C4-2B (cell line): ENCODE results near the gene PDHA2.

Experiments
- H3K27ac ChIP-seq: fragments of 450-650 bp; 2 replicates; pipeline ENCODE4 v1.5.1; 2017
- ZFX ChIP-seq: fragments of 450-650 bp; IDR thresholded peaks from 2 replicates; pipeline ENCODE4 v1.6.1; 2017
- TF ChIP-seq, protein P1 (sequence below): fragments of 450-650 bp; conservative IDR thresholded peaks from 2 replicates; pipeline ENCODE4 v1.5.1; 2017; ENCODE audit warnings: mild to moderate bottlenecking

Gene PDHA2

DNA sequence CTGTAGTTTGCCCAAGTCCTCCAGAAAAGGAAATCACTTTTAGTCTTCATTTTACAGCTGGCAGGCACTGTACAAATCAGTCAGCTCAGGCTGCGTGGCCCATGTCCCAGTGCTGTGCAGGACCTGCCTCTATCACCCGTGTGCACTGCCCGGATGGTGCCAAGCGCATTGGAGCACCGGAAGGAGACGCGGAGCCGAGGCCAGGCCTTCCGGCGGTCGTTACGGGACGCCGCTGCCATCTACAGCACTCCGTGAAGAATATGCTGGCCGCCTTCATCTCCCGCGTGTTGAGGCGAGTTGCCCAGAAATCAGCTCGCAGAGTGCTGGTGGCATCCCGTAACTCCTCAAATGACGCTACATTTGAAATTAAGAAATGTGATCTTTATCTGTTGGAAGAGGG is at the start of gene PDHA2:
TSS of gene PDHA2 (plus strand) at position 203 of the 400 bp plus-strand sequence. CDS start at position 261, 58 bp downstream.
- TF ChIP-seq, protein P1, sequence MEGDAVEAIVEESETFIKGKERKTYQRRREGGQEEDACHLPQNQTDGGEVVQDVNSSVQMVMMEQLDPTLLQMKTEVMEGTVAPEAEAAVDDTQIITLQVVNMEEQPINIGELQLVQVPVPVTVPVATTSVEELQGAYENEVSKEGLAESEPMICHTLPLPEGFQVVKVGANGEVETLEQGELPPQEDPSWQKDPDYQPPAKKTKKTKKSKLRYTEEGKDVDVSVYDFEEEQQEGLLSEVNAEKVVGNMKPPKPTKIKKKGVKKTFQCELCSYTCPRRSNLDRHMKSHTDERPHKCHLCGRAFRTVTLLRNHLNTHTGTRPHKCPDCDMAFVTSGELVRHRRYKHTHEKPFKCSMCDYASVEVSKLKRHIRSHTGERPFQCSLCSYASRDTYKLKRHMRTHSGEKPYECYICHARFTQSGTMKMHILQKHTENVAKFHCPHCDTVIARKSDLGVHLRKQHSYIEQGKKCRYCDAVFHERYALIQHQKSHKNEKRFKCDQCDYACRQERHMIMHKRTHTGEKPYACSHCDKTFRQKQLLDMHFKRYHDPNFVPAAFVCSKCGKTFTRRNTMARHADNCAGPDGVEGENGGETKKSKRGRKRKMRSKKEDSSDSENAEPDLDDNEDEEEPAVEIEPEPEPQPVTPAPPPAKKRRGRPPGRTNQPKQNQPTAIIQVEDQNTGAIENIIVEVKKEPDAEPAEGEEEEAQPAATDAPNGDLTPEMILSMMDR, result no peak
- no peak for TF ChIP-seq ZFX
- H3K27ac ChIP-seq, result no peak within 1 kb of the TSS

DNA sequence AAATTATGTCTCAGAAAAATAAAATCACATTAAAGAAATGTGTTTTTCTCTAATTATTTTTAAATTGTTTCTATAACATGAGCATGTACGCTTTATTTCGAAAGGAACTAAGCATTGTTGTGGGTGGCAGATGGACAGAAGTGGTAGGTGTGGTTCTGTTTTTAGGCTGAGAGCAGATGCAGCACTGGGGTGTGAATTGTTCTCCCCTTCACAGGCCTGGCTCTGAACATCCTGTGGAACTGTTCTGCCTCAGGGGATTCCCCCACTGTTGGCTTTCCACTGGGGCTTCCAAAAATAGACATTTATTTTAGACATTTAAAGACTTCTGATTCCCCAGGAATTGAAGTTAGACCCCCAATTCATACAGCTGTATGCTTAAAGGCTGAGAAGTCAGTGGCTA is 41.9 kb upstream of the PDHA2 start:
- no peak for TF ChIP-seq ZFX
- TF ChIP-seq, protein P1, result no peak
- no peak overlapping the region for H3K27ac ChIP-seq

DNA sequence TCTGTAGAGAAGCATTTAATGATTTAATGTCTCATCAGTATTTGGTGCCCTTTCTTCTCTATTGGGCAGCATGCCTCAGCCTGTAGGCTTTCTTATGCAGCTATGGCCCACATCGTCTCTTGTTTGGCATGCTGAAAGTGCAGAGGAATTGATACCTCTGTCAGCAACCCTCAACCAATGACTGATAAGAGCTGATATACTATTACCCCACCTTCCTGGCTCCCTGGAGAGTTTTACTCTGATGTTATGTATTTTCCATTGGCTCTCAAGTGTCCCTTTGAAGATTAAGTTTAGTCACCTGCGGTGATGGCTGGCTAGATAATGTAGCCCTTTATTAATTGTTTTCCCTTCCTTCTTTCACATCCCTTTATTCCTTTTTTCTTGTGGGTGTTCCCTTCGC is 41.2 kb upstream of the PDHA2 start:
- no peak overlapping the region for H3K27ac ChIP-seq

DNA sequence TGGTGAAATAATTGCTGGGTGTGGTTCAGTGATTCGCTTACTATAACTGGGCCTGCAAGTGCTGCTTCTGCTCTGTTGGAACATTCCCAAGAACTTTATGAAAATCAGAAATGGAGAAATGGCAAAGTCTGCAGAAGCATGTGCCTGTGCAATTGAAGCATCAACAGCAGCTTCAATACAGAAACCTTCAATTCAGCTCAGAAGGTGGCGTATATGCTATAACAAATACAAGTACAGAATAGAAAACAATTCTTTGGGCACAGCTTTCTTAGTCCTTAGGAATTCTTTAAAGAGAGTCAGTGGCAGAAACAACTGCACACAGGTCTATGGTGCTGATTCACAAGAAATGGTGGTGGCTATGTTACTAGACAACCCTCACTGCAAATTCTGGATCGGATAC is 18.0 kb upstream of the PDHA2 start:
- TF ChIP-seq, protein P1, result no peak
- no peak for TF ChIP-seq ZFX
- H3K27ac ChIP-seq, result no peak overlapping the region

More for the DNA sequence above, 41.2 kb upstream of the PDHA2 start:
- TF ChIP-seq ZFX, result no peak
- TF ChIP-seq, protein P1, result no peak

DNA sequence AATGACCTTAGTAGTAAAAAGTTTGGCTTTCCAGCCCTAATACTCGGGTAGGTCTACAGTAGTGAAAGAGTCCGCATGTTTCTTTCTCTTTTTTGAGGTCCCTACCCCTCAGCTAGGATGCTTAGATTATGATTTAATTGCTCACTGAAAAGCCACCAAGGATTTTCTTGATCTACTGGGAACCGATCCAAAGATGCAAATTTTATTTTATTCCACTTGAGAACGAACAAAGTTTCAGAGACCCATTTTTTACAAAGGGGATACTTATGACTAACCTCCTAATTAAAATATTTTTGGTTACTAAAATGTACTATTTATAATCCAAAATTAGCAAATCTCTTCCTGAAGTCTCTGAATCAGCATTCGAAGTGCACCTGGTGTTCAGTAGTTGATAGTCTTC is 14.3 kb upstream of the PDHA2 start:
- no peak overlapping the region for H3K27ac ChIP-seq
- TF ChIP-seq ZFX, result no peak

DNA sequence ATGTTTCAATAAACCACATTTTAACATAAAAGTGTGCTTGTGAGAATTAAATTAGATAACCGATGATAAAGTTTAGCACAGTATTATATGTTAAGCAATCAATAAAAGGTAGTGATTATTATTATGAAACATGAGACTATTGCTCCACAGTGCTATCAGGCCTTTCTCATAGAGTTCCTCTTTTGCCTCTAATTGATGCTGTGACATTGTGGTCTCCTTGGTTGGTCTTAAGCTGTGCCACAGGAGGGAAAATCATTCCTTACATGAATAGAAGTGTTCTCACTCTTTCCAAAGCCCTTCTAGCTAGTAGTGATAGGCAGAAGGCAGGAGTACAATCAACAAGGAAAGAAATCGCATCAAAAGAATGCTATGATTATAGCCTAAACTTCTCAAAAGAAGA is 9.2 kb upstream of the PDHA2 start:
- TF ChIP-seq, protein P1, result no peak
- TF ChIP-seq ZFX, result no peak

DNA sequence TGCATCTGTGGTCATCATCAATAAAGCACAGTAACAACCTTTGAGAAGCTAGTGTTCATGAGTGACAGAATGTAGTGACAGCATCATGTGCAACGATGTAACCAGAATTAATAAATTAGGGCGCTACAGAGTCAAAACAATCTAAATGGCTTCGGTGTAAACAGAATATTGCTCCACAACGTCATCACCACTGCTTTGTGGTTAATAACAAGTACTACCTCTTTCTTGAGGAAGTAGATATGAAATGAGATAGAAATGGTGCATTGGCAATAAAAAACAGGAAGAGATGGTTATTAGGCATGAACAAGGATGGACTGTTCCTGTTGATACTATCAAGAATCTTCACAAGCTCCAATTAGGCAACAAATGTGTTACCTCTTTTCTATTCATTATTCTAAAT is 8.7 kb upstream of the PDHA2 start:
- TF ChIP-seq ZFX, result no peak
- TF ChIP-seq, protein P1, result no peak
- no peak overlapping the region for H3K27ac ChIP-seq

More for the DNA sequence above, 9.2 kb upstream of the PDHA2 start:
- no peak overlapping the region for H3K27ac ChIP-seq

DNA sequence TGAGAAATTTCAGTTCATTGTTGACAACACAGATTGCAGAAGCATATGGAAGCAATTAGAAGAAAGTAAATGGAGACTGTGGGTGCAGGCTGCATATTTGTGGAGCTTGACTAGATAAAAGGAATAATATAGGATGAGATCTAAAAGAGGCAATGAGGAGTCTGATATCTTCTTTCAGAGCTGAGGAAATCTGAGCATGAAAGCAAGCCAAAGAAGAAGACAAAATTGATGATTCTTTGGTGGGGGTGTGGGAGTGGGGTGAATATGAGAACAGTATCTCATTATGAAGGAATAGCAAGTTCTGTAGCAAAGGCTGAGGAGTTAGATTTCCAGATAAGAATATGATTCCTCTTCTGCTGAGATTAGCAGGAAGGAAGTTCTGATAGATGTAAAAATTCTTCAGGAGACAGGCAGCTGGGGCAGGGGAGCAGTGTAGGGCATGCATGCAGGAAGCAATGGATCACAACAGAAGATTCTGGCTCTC is 6.1 kb upstream of the PDHA2 start:
- TF ChIP-seq ZFX, result no peak
- TF ChIP-seq, protein P1, result no peak
- H3K27ac ChIP-seq, result no peak overlapping the region
